ENCODE data around the gene FBXW2. TPM values are rescaled to one million over a fixed set of nuclear protein-coding genes. Genes with fewer than 3 reads are reported as not detected.

The FBXW2 gene
- total and polyA plus RNA-seq, 4 donors = 23.4 to 74.0 (median 50.9) TPM

GRCh38 chr9:120734607-120735410 lies 58.4 kb downstream of the FBXW2 start:
- intact Hi-C loops (cut with DNase I) = no loop called here
- no peak for ATAC-seq (ENCODE audit: low FRiP score)
- H3K36me3 ChIP-seq (ENCODE audit: control insufficient read depth in 1 of 2, insufficient read depth in 2 of 2, low read length in 1 of 2) = no peaks in the 10 kb centered on the region
- H3K27me3 ChIP-seq (ENCODE audit: control insufficient read depth in 1 of 2, insufficient read depth in 2 of 2, low read length in 1 of 2) = no peaks in the 10 kb centered on the region
- DNase-seq = no peak
- H3K4me3 ChIP-seq (ENCODE audit: low read length in 2 of 2) = no peak overlapping the region
- WGBS, 2 donors = 5% methylated on average over 2 of the region's 2 CpGs
- H3K4me1 ChIP-seq (ENCODE audit: control insufficient read depth in 1 of 2, insufficient read depth in 2 of 2, low read length in 2 of 2) = no peaks in the 10 kb centered on the region
- no peaks in the 10 kb centered on the region for H3K9me3 ChIP-seq (ENCODE audit: control insufficient read depth, low read length)
- peak overlapping the region; percentile 52 to 80 for H3K27ac ChIP-seq (ENCODE audit: low read depth in 1 of 2, low read length in 2 of 2)

DNA sequence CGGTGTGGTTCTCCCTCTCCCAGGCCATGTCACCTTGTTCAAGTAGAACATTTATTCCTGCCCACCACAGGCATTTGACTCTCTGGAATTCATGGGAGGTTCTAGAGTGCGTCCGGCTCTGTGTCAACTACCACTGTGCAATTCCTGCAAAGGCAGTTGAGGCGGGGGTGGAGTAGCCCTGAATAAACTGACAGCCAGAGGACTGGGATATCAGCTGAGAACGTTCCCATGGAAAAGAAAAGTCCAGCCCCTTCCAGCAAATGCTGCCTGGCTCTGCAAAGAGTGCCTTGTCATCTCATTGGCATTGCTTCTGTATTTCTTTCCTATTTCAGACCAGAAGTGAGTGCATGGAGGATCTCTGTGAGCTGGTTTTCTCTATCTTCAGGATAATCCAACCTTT lies 60.0 kb downstream of the FBXW2 start:
- no peaks in the 10 kb centered on the region for H3K27me3 ChIP-seq (ENCODE audit: control insufficient read depth in 1 of 2, insufficient read depth in 2 of 2, low read length in 1 of 2)
- H3K36me3 ChIP-seq (ENCODE audit: control insufficient read depth in 1 of 2, insufficient read depth in 2 of 2, low read length in 1 of 2) = no peaks in the 10 kb centered on the region
- DNase-seq = peak; percentile 80 to 87
- no peak overlapping the region for H3K27ac ChIP-seq (ENCODE audit: low read depth in 1 of 2, low read length in 2 of 2)
- intact Hi-C loops (cut with DNase I) = loop anchor here in 1 of 2 donors (1.0 kb wide), 1 partner anchor 19 kb away; the partner anchor contains the start of gene MEGF9
- 12 to 15% methylated on average over 5 of the region's 5 CpGs for WGBS, 2 donors
- no peaks in the 10 kb centered on the region for H3K4me1 ChIP-seq (ENCODE audit: control insufficient read depth in 1 of 2, insufficient read depth in 2 of 2, low read length in 2 of 2)
- H3K4me3 ChIP-seq (ENCODE audit: low read length in 2 of 2) = no peak overlapping the region
- H3K9me3 ChIP-seq (ENCODE audit: control insufficient read depth, low read length) = no peaks in the 10 kb centered on the region
- peak; percentile 79 for ATAC-seq (ENCODE audit: low FRiP score)

DNA sequence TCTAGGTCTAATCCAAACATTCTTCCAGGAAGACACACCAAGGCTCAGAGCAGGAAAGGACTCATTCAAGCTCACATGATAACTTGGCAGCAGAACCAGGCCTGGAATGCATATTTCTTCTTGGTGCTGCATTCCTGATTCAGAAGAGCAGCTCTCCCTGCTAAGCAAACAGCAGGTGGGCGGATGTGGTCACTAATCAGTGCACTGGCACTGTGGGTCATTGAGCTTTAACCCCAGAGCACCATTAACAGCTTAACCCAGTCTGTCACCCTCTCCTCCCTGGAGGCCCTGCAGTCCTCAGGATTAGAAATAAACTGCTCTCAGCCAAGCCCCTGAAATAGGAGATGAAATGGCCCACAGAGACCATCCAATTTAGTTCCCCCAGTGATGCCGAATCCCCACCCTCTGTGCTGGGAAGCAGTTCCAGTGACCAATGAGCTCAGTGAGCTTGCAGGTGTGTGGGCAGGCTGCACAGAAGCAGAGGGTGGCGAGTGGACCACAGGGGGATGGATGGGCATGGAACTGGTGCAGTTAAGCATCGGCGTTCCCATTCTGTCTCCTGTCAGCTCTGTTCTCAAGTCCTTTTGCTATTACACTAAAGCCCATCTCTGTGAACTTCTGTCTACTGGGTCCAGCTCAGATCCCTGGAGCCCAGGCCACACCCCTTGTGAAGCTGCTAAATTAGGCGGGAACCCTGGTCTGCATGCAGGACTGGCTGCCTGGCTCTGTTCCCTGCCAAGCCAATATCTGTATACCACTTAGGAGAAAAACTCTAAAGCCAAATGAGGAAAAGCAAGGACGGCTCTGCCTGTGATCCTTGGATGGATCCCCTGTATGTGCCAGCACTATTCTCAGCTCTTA lies 62.3 kb downstream of the FBXW2 start:
- H3K36me3 ChIP-seq (ENCODE audit: control insufficient read depth in 1 of 2, insufficient read depth in 2 of 2, low read length in 1 of 2) = no peaks in the 10 kb centered on the region
- no peaks in the 10 kb centered on the region for H3K27me3 ChIP-seq (ENCODE audit: control insufficient read depth in 1 of 2, insufficient read depth in 2 of 2, low read length in 1 of 2)
- peak; percentile 74 to 76 for DNase-seq
- H3K4me3 ChIP-seq (ENCODE audit: low read length in 2 of 2) = no peak overlapping the region
- no peaks in the 10 kb centered on the region for H3K9me3 ChIP-seq (ENCODE audit: control insufficient read depth, low read length)
- 42 to 45% methylated on average over 7 of the region's 7 CpGs for WGBS, 2 donors
- no peaks in the 10 kb centered on the region for H3K4me1 ChIP-seq (ENCODE audit: control insufficient read depth in 1 of 2, insufficient read depth in 2 of 2, low read length in 2 of 2)
- intact Hi-C loops (cut with DNase I) = no loop called here
- peak overlapping the region; percentile 70 to 87 for H3K27ac ChIP-seq (ENCODE audit: low read depth in 1 of 2, low read length in 2 of 2)
- peak; percentile 16 for ATAC-seq (ENCODE audit: low FRiP score)

DNA sequence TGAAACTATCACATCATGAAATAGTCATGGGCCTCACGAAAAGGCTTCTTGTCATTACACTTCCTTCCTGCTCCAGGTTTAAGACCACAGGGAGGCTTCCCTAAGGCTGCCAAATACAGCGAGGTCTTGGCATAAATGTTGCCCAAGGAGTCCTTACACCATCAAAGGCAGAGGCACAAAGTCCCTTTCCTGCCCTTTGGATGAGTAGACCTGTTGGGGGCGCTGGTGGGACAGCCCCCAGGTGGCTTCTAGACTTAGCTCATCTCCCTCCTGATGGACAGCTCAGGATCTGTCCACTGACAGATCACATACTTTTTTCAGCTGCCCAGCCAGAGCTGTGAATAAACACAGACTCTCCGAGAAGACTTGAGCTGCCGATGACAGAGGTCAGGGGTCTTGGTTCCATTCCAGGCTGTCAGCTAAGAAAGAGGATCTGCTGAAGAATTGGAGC lies 63.4 kb downstream of the FBXW2 start:
- no peak for ATAC-seq (ENCODE audit: low FRiP score)
- intact Hi-C loops (cut with DNase I) = no loop called here

DNA sequence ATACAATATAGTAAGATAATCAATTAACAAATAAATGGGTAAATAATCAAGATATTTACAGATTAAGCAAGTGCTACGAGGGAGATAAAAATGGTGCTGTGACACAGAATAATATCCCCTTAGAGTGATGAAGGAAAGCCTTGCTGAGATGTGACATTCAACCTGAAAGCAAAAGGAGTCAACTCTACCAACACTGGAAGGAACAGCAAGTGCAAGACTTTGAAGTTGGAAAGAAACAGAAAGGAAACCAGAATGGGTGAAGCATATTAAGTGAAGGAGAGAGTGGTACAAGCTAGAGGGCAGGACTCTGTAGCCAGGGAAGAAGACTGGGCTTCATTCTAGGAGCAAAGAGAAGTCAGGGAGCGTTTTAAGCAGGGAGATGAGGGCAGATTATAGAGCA lies 66.7 kb downstream of the FBXW2 start:
- no peaks in the 10 kb centered on the region for H3K9me3 ChIP-seq (ENCODE audit: control insufficient read depth, low read length)
- intact Hi-C loops (cut with DNase I) = no loop called here
- H3K36me3 ChIP-seq (ENCODE audit: control insufficient read depth in 1 of 2, insufficient read depth in 2 of 2, low read length in 1 of 2) = no peaks in the 10 kb centered on the region
- no peaks in the 10 kb centered on the region for H3K27me3 ChIP-seq (ENCODE audit: control insufficient read depth in 1 of 2, insufficient read depth in 2 of 2, low read length in 1 of 2)
- H3K4me3 ChIP-seq (ENCODE audit: low read length in 2 of 2) = no peak overlapping the region
- WGBS, 2 donors = 91 to 92% methylated on average over 2 of the region's 2 CpGs
- H3K27ac ChIP-seq (ENCODE audit: low read depth in 1 of 2, low read length in 2 of 2) = no peak overlapping the region
- DNase-seq (no peak), ATAC-seq (ENCODE audit: low FRiP score) (no peak)
- H3K4me1 ChIP-seq (ENCODE audit: control insufficient read depth in 1 of 2, insufficient read depth in 2 of 2, low read length in 2 of 2) = no peaks in the 10 kb centered on the region

More for the DNA sequence above, 63.4 kb downstream of the FBXW2 start:
- Histone ChIP-seq H3K36me3 (ENCODE audit: control insufficient read depth in 1 of 2, insufficient read depth in 2 of 2, low read length in 1 of 2) (no peaks in the 10 kb centered on the region), H3K27me3 (ENCODE audit: control insufficient read depth in 1 of 2, insufficient read depth in 2 of 2, low read length in 1 of 2) (no peaks in the 10 kb centered on the region), H3K9me3 (ENCODE audit: control insufficient read depth, low read length) (no peaks in the 10 kb centered on the region), H3K4me1 (ENCODE audit: control insufficient read depth in 1 of 2, insufficient read depth in 2 of 2, low read length in 2 of 2) (no peaks in the 10 kb centered on the region), H3K4me3 (ENCODE audit: low read length in 2 of 2) (no peak overlapping the region), H3K27ac (ENCODE audit: low read depth in 1 of 2, low read length in 2 of 2) (peak overlapping the region in 1 of 2 donors; percentile 2)
- no peak for DNase-seq
- 58 to 63% methylated on average over 5 of the region's 5 CpGs for WGBS, 2 donors

DNA sequence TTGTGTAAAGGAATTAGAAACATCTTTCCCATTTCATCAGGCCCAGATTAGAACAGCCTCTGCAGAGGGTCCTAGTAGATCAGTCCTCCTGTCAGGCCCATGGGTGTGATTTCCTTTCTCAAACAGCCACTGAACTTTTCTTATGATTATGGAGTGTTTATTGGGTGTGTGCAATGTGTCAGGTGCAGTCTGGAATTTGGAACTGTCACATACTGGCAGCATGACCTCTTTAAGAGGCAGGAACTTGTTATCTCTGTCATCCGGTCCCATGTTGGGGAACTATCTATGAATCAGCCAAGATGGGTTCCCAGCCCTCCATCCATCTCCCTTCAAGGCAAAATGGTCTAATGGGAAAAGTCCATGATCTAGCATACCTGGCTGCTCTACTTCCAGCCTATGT lies 67.3 kb downstream of the FBXW2 start:
- no peaks in the 10 kb centered on the region for H3K36me3 ChIP-seq (ENCODE audit: control insufficient read depth in 1 of 2, insufficient read depth in 2 of 2, low read length in 1 of 2)
- H3K4me3 ChIP-seq (ENCODE audit: low read length in 2 of 2) = no peak overlapping the region
- no peaks in the 10 kb centered on the region for H3K9me3 ChIP-seq (ENCODE audit: control insufficient read depth, low read length)
- ATAC-seq (ENCODE audit: low FRiP score) = no peak
- no peaks in the 10 kb centered on the region for H3K4me1 ChIP-seq (ENCODE audit: control insufficient read depth in 1 of 2, insufficient read depth in 2 of 2, low read length in 2 of 2)
- H3K27ac ChIP-seq (ENCODE audit: low read depth in 1 of 2, low read length in 2 of 2) = no peak overlapping the region
- DNase-seq = no peak
- 52 to 59% methylated on average over 1 of the region's 1 CpG for WGBS, 2 donors
- no peaks in the 10 kb centered on the region for H3K27me3 ChIP-seq (ENCODE audit: control insufficient read depth in 1 of 2, insufficient read depth in 2 of 2, low read length in 1 of 2)
- intact Hi-C loops (cut with DNase I) = no loop called here

GRCh38 chr9:120724757-120725400 lies 68.3 kb downstream of the FBXW2 start:
- no peak for ATAC-seq (ENCODE audit: low FRiP score)
- Histone ChIP-seq H3K4me3 (ENCODE audit: low read length in 2 of 2) (no peak overlapping the region), H3K27me3 (ENCODE audit: control insufficient read depth in 1 of 2, insufficient read depth in 2 of 2, low read length in 1 of 2) (no peaks in the 10 kb centered on the region), H3K4me1 (ENCODE audit: control insufficient read depth in 1 of 2, insufficient read depth in 2 of 2, low read length in 2 of 2) (no peaks in the 10 kb centered on the region), H3K36me3 (ENCODE audit: control insufficient read depth in 1 of 2, insufficient read depth in 2 of 2, low read length in 1 of 2) (no peaks in the 10 kb centered on the region), H3K27ac (ENCODE audit: low read depth in 1 of 2, low read length in 2 of 2) (no peak overlapping the region), H3K9me3 (ENCODE audit: control insufficient read depth, low read length) (no peaks in the 10 kb centered on the region)
- DNase-seq = no peak
- WGBS, 2 donors = 92 to 94% methylated on average over 1 of the region's 1 CpG
- intact Hi-C loops (cut with DNase I) = no loop called here

GRCh38 chr9:120723565-120723964 lies 69.7 kb downstream of the FBXW2 start:
- no peak overlapping the region for H3K4me3 ChIP-seq (ENCODE audit: low read length in 2 of 2)
- H3K36me3 ChIP-seq (ENCODE audit: control insufficient read depth in 1 of 2, insufficient read depth in 2 of 2, low read length in 1 of 2) = no peaks in the 10 kb centered on the region
- no peak for ATAC-seq (ENCODE audit: low FRiP score)
- DNase-seq = no peak
- H3K4me1 ChIP-seq (ENCODE audit: control insufficient read depth in 1 of 2, insufficient read depth in 2 of 2, low read length in 2 of 2) = no peaks in the 10 kb centered on the region
- no peaks in the 10 kb centered on the region for H3K27me3 ChIP-seq (ENCODE audit: control insufficient read depth in 1 of 2, insufficient read depth in 2 of 2, low read length in 1 of 2)
- 2 to 11% methylated on average over 3 of the region's 3 CpGs for WGBS, 2 donors
- no peak overlapping the region for H3K27ac ChIP-seq (ENCODE audit: low read depth in 1 of 2, low read length in 2 of 2)
- no peaks in the 10 kb centered on the region for H3K9me3 ChIP-seq (ENCODE audit: control insufficient read depth, low read length)
- intact Hi-C loops (cut with DNase I) = no loop called here

Measured in aorta (tissue), 5 donors.